Testis (tissue), 3 donors: ENCODE measurements around the gene GPR173. TPM values are rescaled to one million over a fixed set of nuclear protein-coding genes. Genes with fewer than 3 reads are reported as not detected.

ENCODE experiments used
- DNase-seq: peaks from one replicate; pipeline ENCODE4 v3.0.0-alpha.2; 2019
- H3K27ac ChIP-seq, 2 donors: fragments of 200-600 bp; sonication (generic); one replicate each; pipeline ENCODE4 v1.5.1; 2019
- H3K27me3 ChIP-seq: fragments of 200-600 bp; sonication (generic); one replicate; pipeline ENCODE4 v1.5.1; 2019
- H3K36me3 ChIP-seq: fragments of 200-600 bp; sonication (generic); one replicate; pipeline ENCODE4 v1.5.1; 2017; ENCODE audit warnings: low read depth; ENCODE audit errors: missing control alignments
- H3K4me1 ChIP-seq: fragments of 200-600 bp; sonication (generic); one replicate; pipeline ENCODE4 v1.5.1; 2019
- H3K4me3 ChIP-seq, 2 donors: fragments of 200-600 bp; sonication (generic); one replicate each; pipeline ENCODE4 v1.5.1; 2017 to 2019
- H3K9me3 ChIP-seq: fragments of 200-600 bp; sonication (generic); one replicate; pipeline ENCODE4 v1.5.1; 2017
- POLR2A ChIP-seq: fragments of 450-650 bp; IDR thresholded peaks from one replicate; pipeline ENCODE4 v1.6.1; 2017; ENCODE audit warnings: antibody characterized with exemption, mild to moderate bottlenecking, moderate library complexity
- WGBS, 2 donors: methylation state at CpG; one replicate each; pipeline ENCODE4 v1.1.5; 2018; 5-methylcytosine and 5-hydroxymethylcytosine counted together
- intact Hi-C: fragments of 100-400 bp; cut with DNase I; formaldehyde crosslinking; loops from one replicate; pipeline ENCODE4 v1.15.1; 2023; ENCODE audit warnings: low total_unique reads
- polyA plus RNA-seq: library from polyadenylated mRNA; stranded (reverse); fragments of 350-450 nt; fragmentation: Illumina TruSeq; extraction: RNeasy Lipid Tissue Mini Kit (QIAGEN cat#74804); gene quantifications from one replicate; pipeline ENCODE4 v1.2.3, GENCODE V29; 2014; ENCODE audit warnings: low read depth, low replicate concordance; ENCODE audit not compliant: insufficient read depth
- total RNA-seq, 2 donors: library from RNA; depleted of rRNA; stranded (reverse); fragments of >200 nt; gene quantifications; one replicate each; pipeline ENCODE4 v1.2.3, GENCODE V29; 2016
- TF ChIP-seq, protein P1 (sequence below), 3 experiments: fragments of 450-650 bp in 2 of 3; fragments of 200-600 bp in 1 of 3; sonication (generic) in 1 of 3; IDR thresholded peaks; one replicate each; pipeline ENCODE4 v1.5.1; 2016 to 2019; ENCODE audit warnings: antibody characterized with exemption in 3 of 3, mild to moderate bottlenecking in 2 of 3, moderate library complexity in 1 of 3

The GPR173 gene
- total and polyA plus RNA-seq, 3 donors from 2014 or later, result 2.4 to 3.8 (median 2.8) TPM

DNA sequence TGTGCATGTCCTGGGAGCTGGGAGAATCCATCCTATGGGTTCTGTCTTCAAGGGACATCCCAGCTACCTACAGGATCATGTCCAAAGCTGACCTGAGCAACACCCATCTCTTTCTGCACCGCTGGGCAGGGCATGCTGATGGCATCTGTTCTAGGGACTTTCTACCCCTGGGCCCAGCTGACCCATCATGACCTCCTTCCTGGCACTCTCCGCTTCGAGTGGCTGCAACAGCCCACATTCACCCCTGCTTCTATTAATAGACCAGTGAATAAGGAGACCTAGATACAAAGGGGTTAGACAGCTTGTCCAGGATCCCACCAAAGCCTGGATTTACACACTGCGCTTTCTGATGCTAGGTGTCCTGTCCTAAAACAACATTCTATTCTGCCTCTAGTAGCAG is 44.6 kb upstream of the GPR173 start:
- no peak for TF ChIP-seq POLR2A
- TF ChIP-seq, protein P1, sequence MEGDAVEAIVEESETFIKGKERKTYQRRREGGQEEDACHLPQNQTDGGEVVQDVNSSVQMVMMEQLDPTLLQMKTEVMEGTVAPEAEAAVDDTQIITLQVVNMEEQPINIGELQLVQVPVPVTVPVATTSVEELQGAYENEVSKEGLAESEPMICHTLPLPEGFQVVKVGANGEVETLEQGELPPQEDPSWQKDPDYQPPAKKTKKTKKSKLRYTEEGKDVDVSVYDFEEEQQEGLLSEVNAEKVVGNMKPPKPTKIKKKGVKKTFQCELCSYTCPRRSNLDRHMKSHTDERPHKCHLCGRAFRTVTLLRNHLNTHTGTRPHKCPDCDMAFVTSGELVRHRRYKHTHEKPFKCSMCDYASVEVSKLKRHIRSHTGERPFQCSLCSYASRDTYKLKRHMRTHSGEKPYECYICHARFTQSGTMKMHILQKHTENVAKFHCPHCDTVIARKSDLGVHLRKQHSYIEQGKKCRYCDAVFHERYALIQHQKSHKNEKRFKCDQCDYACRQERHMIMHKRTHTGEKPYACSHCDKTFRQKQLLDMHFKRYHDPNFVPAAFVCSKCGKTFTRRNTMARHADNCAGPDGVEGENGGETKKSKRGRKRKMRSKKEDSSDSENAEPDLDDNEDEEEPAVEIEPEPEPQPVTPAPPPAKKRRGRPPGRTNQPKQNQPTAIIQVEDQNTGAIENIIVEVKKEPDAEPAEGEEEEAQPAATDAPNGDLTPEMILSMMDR (IDR thresholded peaks at IDR 0.05), result no peak
- H3K4me3 ChIP-seq, result no peak overlapping the region
- DNase-seq, result no peak
- no peaks in the 10 kb centered on the region for H3K36me3 ChIP-seq
- H3K4me1 ChIP-seq, result no peaks in the 10 kb centered on the region
- no peaks in the 10 kb centered on the region for H3K9me3 ChIP-seq
- H3K27me3 ChIP-seq, result no peaks in the 10 kb centered on the region
- 50 to 100% methylated on average over 2 to 4 of the region's 4 CpGs for WGBS, 2 donors
- intact Hi-C loops, result no loop called here
- no peak overlapping the region for H3K27ac ChIP-seq

DNA sequence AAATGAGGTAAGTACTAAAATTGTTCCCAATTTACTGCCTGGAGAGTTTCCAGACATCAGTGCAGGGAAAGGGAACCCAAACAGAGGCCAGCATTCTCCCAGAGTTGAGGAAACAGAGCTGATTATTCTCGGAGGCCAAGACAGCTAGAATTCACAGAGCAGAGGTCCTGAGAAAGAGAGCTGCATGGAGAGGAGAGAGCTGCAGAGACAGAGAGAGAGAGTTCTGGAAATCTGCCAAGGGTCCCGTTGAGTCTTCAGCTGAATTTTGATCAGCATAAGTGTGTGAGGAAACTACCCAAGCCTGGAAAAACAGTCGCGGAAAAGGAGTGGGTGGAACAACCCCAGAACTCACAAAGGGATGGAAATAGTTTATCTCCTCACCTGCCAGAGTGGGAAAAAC is 43.8 kb upstream of the GPR173 start:
- no peak overlapping the region for H3K4me3 ChIP-seq
- no peak for TF ChIP-seq POLR2A
- TF ChIP-seq, protein P1 (IDR thresholded peaks at IDR 0.05), result no peak
- WGBS, 2 donors, result 30 to 51% methylated on average over 4 of the region's 4 CpGs
- H3K9me3 ChIP-seq, result no peaks in the 10 kb centered on the region
- H3K27ac ChIP-seq, result no peak overlapping the region
- intact Hi-C loops, result no loop called here
- H3K27me3 ChIP-seq, result no peaks in the 10 kb centered on the region
- H3K36me3 ChIP-seq, result no peaks in the 10 kb centered on the region
- H3K4me1 ChIP-seq, result no peaks in the 10 kb centered on the region
- no peak for DNase-seq

DNA sequence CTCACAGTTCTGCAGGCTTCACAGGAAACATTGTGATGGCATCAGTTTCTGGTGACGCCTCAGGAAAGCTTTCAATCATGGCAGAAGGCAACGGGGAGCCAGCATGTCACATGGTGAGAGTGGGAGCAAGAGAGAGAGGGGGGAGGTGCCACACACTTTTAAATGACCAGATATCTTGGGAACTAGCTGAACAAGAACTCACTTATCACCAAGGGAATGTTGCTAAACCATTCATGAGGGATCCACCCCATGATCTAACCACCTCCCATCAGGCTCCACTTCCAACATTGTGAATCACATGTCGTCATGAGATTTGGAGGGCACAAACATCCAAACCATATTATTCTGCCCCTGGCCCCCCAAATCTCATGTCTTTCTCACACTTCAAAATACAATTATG is 43.3 kb upstream of the GPR173 start:
- no peak overlapping the region for H3K4me3 ChIP-seq

DNA sequence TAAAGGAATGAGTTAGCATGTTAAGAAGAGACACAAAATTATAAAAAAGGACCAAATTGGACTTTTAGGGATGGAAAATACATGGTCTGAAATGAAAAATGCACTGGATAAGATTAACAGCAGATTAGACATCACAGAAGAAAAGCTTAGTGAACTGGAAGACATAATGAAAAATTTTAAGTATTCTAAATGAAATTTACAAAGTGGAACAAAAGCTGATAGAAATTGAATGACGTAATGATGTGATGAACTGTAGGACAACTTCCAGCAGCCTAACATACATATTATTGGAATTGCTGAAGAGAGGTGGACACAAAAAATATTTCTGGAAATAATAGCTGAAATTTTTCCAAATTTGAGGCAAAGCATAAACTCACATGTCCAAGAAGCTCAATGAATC is 39.6 kb upstream of the GPR173 start:
- H3K36me3 ChIP-seq, result no peaks in the 10 kb centered on the region
- TF ChIP-seq POLR2A, result no peak
- TF ChIP-seq, protein P1 (IDR thresholded peaks at IDR 0.05), result no peak
- intact Hi-C loops, result no loop called here
- DNase-seq, result no peak
- 95 to 100% methylated on average over 1 of the region's 1 CpG for WGBS, 2 donors
- H3K4me3 ChIP-seq, result no peak overlapping the region
- no peak overlapping the region for H3K27ac ChIP-seq
- H3K4me1 ChIP-seq, result no peaks in the 10 kb centered on the region
- no peaks in the 10 kb centered on the region for H3K27me3 ChIP-seq
- no peaks in the 10 kb centered on the region for H3K9me3 ChIP-seq

More for the DNA sequence above, 43.3 kb upstream of the GPR173 start:
- no peaks in the 10 kb centered on the region for H3K36me3 ChIP-seq
- H3K27me3 ChIP-seq, result no peaks in the 10 kb centered on the region
- H3K27ac ChIP-seq, result no peak overlapping the region
- 43 to 47% methylated on average over 3 of the region's 3 CpGs for WGBS, 2 donors
- DNase-seq, result no peak
- no peaks in the 10 kb centered on the region for H3K4me1 ChIP-seq
- H3K9me3 ChIP-seq, result no peaks in the 10 kb centered on the region
- intact Hi-C loops, result no loop called here
- TF ChIP-seq, protein P1 (IDR thresholded peaks at IDR 0.05), result no peak
- TF ChIP-seq POLR2A, result no peak

DNA sequence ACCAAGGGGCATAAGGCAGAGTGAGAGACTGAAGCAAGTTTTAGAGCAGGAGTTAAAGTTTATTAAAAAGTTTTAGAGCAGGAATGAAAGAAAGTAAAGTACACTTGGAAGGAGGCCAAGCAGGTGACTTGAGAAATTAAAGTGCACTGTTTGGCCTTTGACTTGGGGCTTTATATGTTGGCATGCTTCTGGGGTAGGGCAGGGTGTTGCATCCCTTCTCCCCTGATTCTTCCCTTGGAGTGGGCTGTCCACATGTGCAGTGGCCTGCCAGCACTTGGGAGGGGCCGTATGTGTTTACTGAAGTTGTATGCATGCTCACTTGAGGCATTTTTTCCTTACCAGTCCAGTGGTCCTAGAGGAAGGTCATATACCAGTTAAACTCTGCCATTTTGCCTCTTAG is 35.3 kb upstream of the GPR173 start:
- WGBS, 2 donors, result 88 to 100% methylated on average over 1 of the region's 1 CpG
- H3K9me3 ChIP-seq, result no peaks in the 10 kb centered on the region
- H3K4me1 ChIP-seq, result no peaks in the 10 kb centered on the region
- intact Hi-C loops, result no loop called here
- no peak for DNase-seq
- TF ChIP-seq, protein P1 (IDR thresholded peaks at IDR 0.05), result no peak
- TF ChIP-seq POLR2A, result no peak
- H3K27ac ChIP-seq, result no peak overlapping the region
- H3K27me3 ChIP-seq, result no peaks in the 10 kb centered on the region
- H3K4me3 ChIP-seq, result no peak overlapping the region
- H3K36me3 ChIP-seq, result no peaks in the 10 kb centered on the region
